GM10847 (cell line): ENCODE results near the gene SPPL3.

Experiments
- POLR2A ChIP-seq: IDR thresholded peaks from 2 replicates; pipeline ENCODE4 v1.6.1; 2011; ENCODE audit not compliant: insufficient read length; ENCODE audit errors: extremely low read depth

Gene SPPL3

DNA sequence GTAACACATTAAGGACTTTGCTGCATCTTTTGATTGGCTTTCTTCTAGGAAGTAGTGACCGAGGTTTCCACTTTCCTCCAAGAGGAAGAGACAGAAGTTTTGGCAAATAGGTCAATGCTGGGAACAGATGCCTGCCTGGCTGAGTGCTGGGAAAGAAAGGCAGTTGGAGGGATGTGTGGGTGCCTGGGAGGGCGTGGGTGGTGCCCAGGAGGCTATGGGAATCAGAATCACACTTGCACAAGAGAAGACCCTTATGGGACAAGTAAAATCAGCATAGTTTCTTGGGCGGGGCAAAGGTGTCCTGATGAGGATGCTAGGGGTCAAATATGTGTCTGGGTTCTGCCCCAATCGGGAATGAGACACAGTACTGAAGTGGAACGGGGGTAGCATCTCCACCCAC, 179.4 kb downstream of the SPPL3 start:
- no peak for TF ChIP-seq POLR2A

- TF ChIP-seq POLR2A = no peak
These were observed 181.4 kb downstream of the SPPL3 start for GRCh38 chr12:120722784-120723183.

GRCh38 chr12:120721866-120722265, 182.3 kb downstream of the SPPL3 start:
- no peak for TF ChIP-seq POLR2A

- no peak for TF ChIP-seq POLR2A
These were observed 183.0 kb downstream of the SPPL3 start for GRCh38 chr12:120720987-120721801.

- TF ChIP-seq POLR2A = no peak
These were observed 183.7 kb downstream of the SPPL3 start for GRCh38 chr12:120720234-120720986.

GRCh38 chr12:120719496-120720233, 184.5 kb downstream of the SPPL3 start:
- no peak for TF ChIP-seq POLR2A

GRCh38 chr12:120719072-120719471, 185.1 kb downstream of the SPPL3 start:
- no peak for TF ChIP-seq POLR2A

DNA sequence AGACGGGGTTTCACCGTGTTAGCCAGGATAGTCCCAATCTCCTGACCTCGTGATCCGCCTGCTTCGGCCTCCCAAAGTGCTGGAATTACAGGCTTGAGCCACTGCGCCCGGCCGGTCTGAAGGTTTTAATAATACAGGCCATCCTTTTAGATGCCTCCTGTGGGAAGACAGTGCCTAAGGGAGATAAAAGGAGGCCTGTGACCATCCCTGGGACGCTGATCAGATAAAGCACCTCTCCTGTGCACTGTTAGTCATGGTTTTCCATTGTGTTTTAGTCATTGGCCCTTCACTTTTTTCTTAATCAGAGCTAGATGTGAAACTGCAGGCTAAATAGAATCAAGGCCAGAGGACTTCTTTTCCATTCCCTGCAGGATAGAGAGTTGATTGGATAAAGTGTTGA, 186.1 kb downstream of the SPPL3 start:
- TF ChIP-seq POLR2A = no peak

DNA sequence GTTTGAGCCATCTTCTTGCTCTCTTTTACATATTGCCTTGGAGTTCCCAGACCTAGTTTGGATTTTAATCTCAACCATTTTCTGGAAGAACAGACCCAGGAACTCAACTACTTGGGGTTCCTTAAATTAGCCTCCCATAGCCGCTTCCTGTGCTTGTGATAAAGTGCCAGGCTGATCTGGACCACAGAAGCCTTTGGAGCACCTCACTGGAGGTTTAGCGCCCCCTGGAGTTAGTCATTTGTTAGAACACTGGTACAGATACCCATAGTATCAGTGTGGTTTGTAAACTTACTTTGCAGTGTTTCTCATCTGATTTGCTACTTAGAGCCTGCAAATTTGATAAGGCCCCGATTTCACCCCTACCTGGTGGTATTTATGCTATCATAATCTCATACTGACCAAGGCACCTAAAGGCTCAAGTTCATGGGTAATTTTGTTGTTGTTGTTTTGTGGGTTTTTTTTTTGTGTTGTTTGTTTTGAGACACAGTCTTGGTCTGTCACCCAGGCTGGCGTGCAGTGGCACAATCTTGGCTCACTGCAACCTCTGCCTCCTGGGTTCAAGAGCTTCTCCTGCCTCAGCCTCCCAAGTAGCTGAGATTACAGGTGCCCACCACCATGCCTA, 190.2 kb downstream of the SPPL3 start:
- no peak for TF ChIP-seq POLR2A

- no peak for TF ChIP-seq POLR2A
These were observed 191.5 kb downstream of the SPPL3 start for GRCh38 chr12:120712610-120713009.
